Neutrophil (primary cell): Measurements from ENCODE around the gene ZBTB12.
"Not testable (repeated sequence)": the region's sequence is repeated elsewhere in the genome, so short reads cannot be mapped to it uniquely, and the experiment has no call there.

Source experiments
- H3K27ac ChIP-seq: fragments of 200-600 bp; sonication (generic); 2 replicates; pipeline ENCODE4 v1.5.1; 2016; ENCODE audit warnings: mild to moderate bottlenecking, moderate library complexity
- H3K27me3 ChIP-seq: fragments of 200-600 bp; sonication (generic); 2 replicates; pipeline ENCODE4 v1.6.0; 2016; ENCODE audit warnings: mild to moderate bottlenecking
- H3K36me3 ChIP-seq: fragments of 200-600 bp; sonication (generic); 2 replicates; pipeline ENCODE4 v1.5.1; 2017
- H3K4me1 ChIP-seq, 2 experiments: fragments of 200-600 bp in 1 of 2; sonication (generic) in 1 of 2; 1 replicate in 1 of 2; 2 replicates in 1 of 2; pipeline versions ENCODE4 v1.5.1 to v1.6.1; 2013 to 2016; ENCODE audit warnings: low read depth in 1 of 2, low read length in 1 of 2, mild to moderate bottlenecking in 1 of 2, moderate library complexity in 1 of 2; ENCODE audit not compliant: control insufficient read depth in 1 of 2, insufficient read depth in 1 of 2
- H3K4me3 ChIP-seq, 2 experiments: fragments of 200-600 bp in 1 of 2; sonication (generic) in 1 of 2; 1 replicate in 1 of 2; 2 replicates in 1 of 2; pipeline ENCODE4 v1.5.1; 2013 to 2016; ENCODE audit warnings: low read depth in 1 of 2, low read length in 1 of 2, mild to moderate bottlenecking in 1 of 2, moderate library complexity in 1 of 2
- H3K9me3 ChIP-seq: fragments of 200-600 bp; sonication (generic); 2 replicates; pipeline ENCODE4 v1.5.1; 2016
- CTCF ChIP-seq: fragments of 200-600 bp; sonication (generic); IDR thresholded peaks from 2 replicates; pipeline ENCODE4 v1.5.1; 2016; ENCODE audit warnings: antibody characterized with exemption

Gene ZBTB12

GRCh38 chr6:31940256-31940664, 38.4 kb upstream of the ZBTB12 start:
- H3K9me3 ChIP-seq, result no peaks in the 10 kb centered on the region
- no peak for TF ChIP-seq CTCF
- no peak overlapping the region for H3K4me3 ChIP-seq
- H3K27me3 ChIP-seq, result peaks cover 36% of the 10 kb centered on the region
- no peaks in the 10 kb centered on the region for H3K36me3 ChIP-seq
- no peak overlapping the region for H3K27ac ChIP-seq
- H3K4me1 ChIP-seq, result no peaks in the 10 kb centered on the region

- H3K36me3 ChIP-seq, result no peaks in the 10 kb centered on the region
- TF ChIP-seq CTCF, result no peak
- H3K27ac ChIP-seq, result no peak overlapping the region
- no peaks in the 10 kb centered on the region for H3K4me1 ChIP-seq
- peaks cover 5% of the 10 kb centered on the region for H3K27me3 ChIP-seq
- no peaks in the 10 kb centered on the region for H3K9me3 ChIP-seq
- H3K4me3 ChIP-seq, result no peak overlapping the region
Measured at GRCh38 chr6:31935823-31936222, 33.9 kb upstream of the ZBTB12 start.

- no peak overlapping the region for H3K4me3 ChIP-seq
- TF ChIP-seq CTCF, result no peak
- peaks cover 1% of the 10 kb centered on the region for H3K27me3 ChIP-seq
- no peaks in the 10 kb centered on the region for H3K4me1 ChIP-seq
- no peaks in the 10 kb centered on the region for H3K9me3 ChIP-seq
- H3K36me3 ChIP-seq, result no peaks in the 10 kb centered on the region
- H3K27ac ChIP-seq, result no peak overlapping the region
Measured at GRCh38 chr6:31935021-31935420, 33.1 kb upstream of the ZBTB12 start.

- Histone ChIP-seq H3K27ac (no peak overlapping the region), H3K4me1 (no peaks in the 10 kb centered on the region), H3K4me3 (no peak overlapping the region), H3K36me3 (no peaks in the 10 kb centered on the region), H3K9me3 (no peaks in the 10 kb centered on the region), H3K27me3 (peaks cover 2% of the 10 kb centered on the region)
- TF ChIP-seq CTCF, result no peak
Measured at GRCh38 chr6:31933537-31933936, 31.7 kb upstream of the ZBTB12 start.

- not testable (repeated sequence) for H3K4me3 ChIP-seq, H3K27ac ChIP-seq, H3K9me3 ChIP-seq, H3K36me3 ChIP-seq, H3K4me1 ChIP-seq
- H3K27me3 ChIP-seq, result peaks cover 16% of the 10 kb centered on the region
Measured at GRCh38 chr6:31932137-31932536, 30.3 kb upstream of the ZBTB12 start.

GRCh38 chr6:31930962-31931361, 29.1 kb upstream of the ZBTB12 start:
- H3K36me3 ChIP-seq, result no peaks in the 10 kb centered on the region
- no peak overlapping the region for H3K27ac ChIP-seq
- no peak overlapping the region for H3K4me3 ChIP-seq
- H3K27me3 ChIP-seq, result peaks cover 17% of the 10 kb centered on the region
- no peaks in the 10 kb centered on the region for H3K4me1 ChIP-seq
- H3K9me3 ChIP-seq, result no peaks in the 10 kb centered on the region
- TF ChIP-seq CTCF, result no peak
